Stomach (tissue), 4 donors: Measurements from ENCODE around the gene C16orf96.

Experiments
- CTCF ChIP-seq, 7 experiments: fragments of 450-650 bp in 4 of 7; fragments of 200-600 bp in 3 of 7; sonication (generic) in 3 of 7; IDR thresholded peaks; one replicate each; pipeline ENCODE4 v1.5.1; 2016 to 2019; ENCODE audit warnings: antibody characterized with exemption in 7 of 7, control low read depth in 2 of 7, mild to moderate bottlenecking in 1 of 7
- EP300 ChIP-seq: sonication (generic); formaldehyde crosslinking; IDR thresholded peaks from one replicate; pipeline ENCODE4 v1.6.1; 2017; ENCODE audit warnings: antibody characterized with exemption
- POLR2A ChIP-seq, 4 donors: fragments of 450-650 bp; IDR thresholded peaks; one replicate each; pipeline ENCODE4 v1.6.1; 2016; ENCODE audit warnings: antibody characterized with exemption in 4 of 4, control low read depth in 2 of 4, mild to moderate bottlenecking in 1 of 4, moderate library complexity in 1 of 4

GRCh38 chr16:4564661-4565267 lies 8.6 kb downstream of the C16orf96 start:
- TF ChIP-seq CTCF (IDR thresholded peaks at IDR 0.05) (no peak), POLR2A (IDR thresholded peaks at IDR 0.05) (no peak), EP300 (no peak)
